ENCODE results near the gene TPST1.

GRCh38 chr7:66256281-66256680, 51.1 kb downstream of the TPST1 start:
- TF ChIP-seq CTCF (IDR thresholded peaks at IDR 0.05 in 2 of 3, conservative IDR thresholded peaks at IDR 0.05 in 1 of 3; ENCODE audit: insufficient read depth in 2 of 3, low read depth in 1 of 3, low read length in 3 of 3) (no peak), ZNF584 (CRISPR knock-in tag; IDR thresholded peaks at IDR 0.05; ENCODE audit: low read depth) (no peak), NFIC (IDR thresholded peaks at IDR 0.05) (no peak), NR2C2 (CRISPR knock-in tag; IDR thresholded peaks at IDR 0.05) (no peak), NR2C2 (tag; IDR thresholded peaks at IDR 0.05) (no peak), PBX2 (CRISPR knock-in tag; IDR thresholded peaks at IDR 0.05; ENCODE audit: low read depth) (no peak), PBX2 (tag; conservative IDR thresholded peaks at IDR 0.05; ENCODE audit: low read depth) (no peak), GMEB1 (CRISPR knock-in tag; IDR thresholded peaks at IDR 0.05) (no peak), KLF6 (CRISPR knock-in tag; IDR thresholded peaks at IDR 0.05; ENCODE audit: borderline replicate concordance) (no peak)

Measured in K562 (cell line).